SK-N-SH treated with all-trans-retinoic acid at 6 μM for 48 hours (cell line): ENCODE measurements around the gene NTN1.

Source experiments
- ATAC-seq: fragments of 200-7000 bp; cut with Tn5 transposase; 3 replicates; pipeline ENCODE4 v1.9.1; 2020; ENCODE audit warnings: mild to moderate bottlenecking, moderate library complexity
- BACH2 ChIP-seq: fragments of 250-450 bp; sonication (Bioruptor Pico); IDR thresholded peaks from 2 replicates; pipeline ENCODE4 v1.9.0; 2021; ENCODE audit warnings: mild to moderate bottlenecking, borderline replicate concordance
- CREB5 ChIP-seq: fragments of 250-450 bp; sonication (Bioruptor Pico); IDR thresholded peaks from 2 replicates; pipeline ENCODE4 v1.5.1; 2020; ENCODE audit warnings: low read depth, mild to moderate bottlenecking, moderate library complexity
- CSRNP3 ChIP-seq: fragments of 250-450 bp; sonication (Bioruptor Pico); IDR thresholded peaks from 2 replicates; pipeline ENCODE4 v1.5.1; 2021; ENCODE audit warnings: mild to moderate bottlenecking, moderate library complexity
- ESRRG ChIP-seq: fragments of 250-450 bp; sonication (Bioruptor Pico); IDR thresholded peaks from 2 replicates; pipeline ENCODE4 v1.6.1; 2021; ENCODE audit warnings: mild to moderate bottlenecking
- GLIS3 ChIP-seq: fragments of 250-450 bp; sonication (Bioruptor Pico); IDR thresholded peaks from 2 replicates; pipeline ENCODE4 v1.5.0; 2020; ENCODE audit warnings: mild to moderate bottlenecking, moderate library complexity
- ISL1 ChIP-seq: fragments of 250-450 bp; sonication (Bioruptor Pico); IDR thresholded peaks from 2 replicates; pipeline ENCODE4 v2.1.2; 2022; ENCODE audit warnings: mild to moderate bottlenecking, moderate library complexity
- PATZ1 ChIP-seq: fragments of 250-450 bp; sonication (Bioruptor Pico); IDR thresholded peaks from 2 replicates; pipeline ENCODE4 v1.8.0; 2020; ENCODE audit warnings: mild to moderate bottlenecking, moderate library complexity, borderline replicate concordance
- POU6F1 ChIP-seq: fragments of 250-450 bp; sonication (Bioruptor Pico); IDR thresholded peaks from 2 replicates; pipeline ENCODE4 v1.8.0; 2021; ENCODE audit warnings: low read depth, mild to moderate bottlenecking, moderate library complexity, borderline replicate concordance
- RARB ChIP-seq: fragments of 250-450 bp; sonication (Bioruptor Pico); IDR thresholded peaks from 2 replicates; pipeline ENCODE4 v1.8.0; 2021; ENCODE audit warnings: mild to moderate bottlenecking, moderate library complexity
- SNAI2 ChIP-seq: fragments of 250-450 bp; sonication (Bioruptor Pico); IDR thresholded peaks from 2 replicates; pipeline ENCODE4 v1.5.0; 2020; ENCODE audit warnings: mild to moderate bottlenecking, moderate library complexity
- TCF4 ChIP-seq: fragments of 250-450 bp; sonication (Bioruptor Pico); IDR thresholded peaks from 2 replicates; pipeline ENCODE4 v1.8.0; 2021; ENCODE audit warnings: mild to moderate bottlenecking, moderate library complexity, borderline replicate concordance
- TOX ChIP-seq: fragments of 250-450 bp; sonication (Bioruptor Pico); IDR thresholded peaks from 2 replicates; pipeline ENCODE4 v1.8.0; 2021; ENCODE audit warnings: mild to moderate bottlenecking, moderate library complexity, borderline replicate concordance
- TSHZ2 ChIP-seq: fragments of 250-450 bp; sonication (Bioruptor Pico); IDR thresholded peaks from 2 replicates; pipeline ENCODE4 v1.5.0; 2020; ENCODE audit warnings: mild to moderate bottlenecking, moderate library complexity
- ZFP3 ChIP-seq: fragments of 250-450 bp; sonication (Bioruptor Pico); IDR thresholded peaks from 2 replicates; pipeline ENCODE4 v1.5.0; 2020; ENCODE audit warnings: mild to moderate bottlenecking, moderate library complexity
- ZFP30 ChIP-seq: fragments of 450-650 bp; formaldehyde crosslinking; IDR thresholded peaks from 2 replicates; pipeline ENCODE4 v1.5.0; 2022; ENCODE audit warnings: mild to moderate bottlenecking, moderate library complexity
- ZNF565 ChIP-seq: fragments of 450-650 bp; formaldehyde crosslinking; conservative IDR thresholded peaks from 2 replicates; pipeline ENCODE4 v1.5.0; 2020; ENCODE audit warnings: low read depth, mild to moderate bottlenecking, moderate library complexity
- ZNF70 ChIP-seq: fragments of 450-650 bp; formaldehyde crosslinking; IDR thresholded peaks from 2 replicates; pipeline ENCODE4 v1.5.0; 2020; ENCODE audit warnings: mild to moderate bottlenecking, moderate library complexity
- ZNF8 ChIP-seq: fragments of 450-650 bp; formaldehyde crosslinking; IDR thresholded peaks from 2 replicates; pipeline ENCODE4 v1.5.0; 2020; ENCODE audit warnings: mild to moderate bottlenecking, moderate library complexity

Gene NTN1

GRCh38 chr17:9232155-9232475, 210.8 kb downstream of the NTN1 start:
- no peak for ATAC-seq
- TF ChIP-seq CREB5 (no peak), GLIS3 (CRISPR knock-in tag) (no peak), SNAI2 (CRISPR knock-in tag) (no peak), ZNF8 (CRISPR knock-in tag) (no peak), ZNF70 (no peak), POU6F1 (no peak), PATZ1 (CRISPR knock-in tag) (no peak), ZFP30 (CRISPR knock-in tag) (no peak), TOX (CRISPR knock-in tag) (no peak), ZFP3 (no peak), ISL1 (CRISPR knock-in tag) (no peak), TSHZ2 (CRISPR knock-in tag) (no peak), BACH2 (CRISPR knock-in tag) (no peak), TCF4 (CRISPR knock-in tag) (no peak)

- no peak for TF ChIP-seq ESRRG
- TF ChIP-seq GLIS3 (CRISPR knock-in tag) = no peak
- no peak for TF ChIP-seq RARB (CRISPR knock-in tag)
- TF ChIP-seq CREB5 = no peak
- no peak for TF ChIP-seq ZNF565 (CRISPR knock-in tag)
- TF ChIP-seq CSRNP3 (CRISPR knock-in tag) = no peak
- no peak for TF ChIP-seq TOX (CRISPR knock-in tag)
- TF ChIP-seq TCF4 (CRISPR knock-in tag) = no peak
- TF ChIP-seq SNAI2 (CRISPR knock-in tag) = no peak
- ATAC-seq = no peak
Measured at GRCh38 chr17:9232591-9233270, 211.4 kb downstream of the NTN1 start.

GRCh38 chr17:9233271-9233599, 211.9 kb downstream of the NTN1 start:
- no peak for ATAC-seq
- no peak for TF ChIP-seq TSHZ2 (CRISPR knock-in tag)
